ENCODE data around the gene KDM4C. TPM values are rescaled to one million over a fixed set of nuclear protein-coding genes. Genes with fewer than 3 reads are reported as not detected.

Gene KDM4C
- polyA plus RNA-seq, 1 donor (not counting 4 experiments of a cell fraction or from before 2014, with no cell fraction given): 17.2 TPM

DNA sequence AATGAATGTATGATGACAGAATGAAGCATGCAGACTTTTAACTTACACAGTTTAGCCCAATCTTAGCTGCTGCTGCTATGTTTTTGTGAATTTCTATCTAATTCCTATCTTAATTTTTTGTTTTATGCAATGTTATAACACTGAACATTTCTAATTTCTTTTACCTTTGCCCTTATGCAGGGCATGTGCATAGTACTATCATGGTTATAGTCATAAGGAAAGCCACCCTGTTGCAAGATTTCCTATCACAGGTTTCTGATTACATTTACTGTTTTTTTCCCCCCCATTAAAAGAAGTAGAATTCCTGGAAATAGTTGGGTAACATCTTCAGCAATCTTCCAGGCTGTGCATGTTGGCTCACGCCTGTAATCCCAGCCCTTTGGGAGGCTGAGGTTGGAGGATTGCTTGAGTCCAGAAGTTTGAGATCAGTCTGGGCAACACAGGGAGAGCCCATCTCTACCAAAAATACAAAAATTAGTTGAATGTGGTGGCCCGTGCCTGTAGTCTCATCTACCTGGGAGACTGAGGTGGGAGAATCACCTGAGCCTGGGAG lies 164.4 kb downstream of the KDM4C start:
- no peaks in the 10 kb centered on the region for H3K36me3 ChIP-seq (ENCODE audit: control insufficient read depth in 2 of 2, extremely low read depth in 1 of 2, insufficient read depth in 2 of 2, low read length in 2 of 2)
- no peak overlapping the region for H3K4me2 ChIP-seq (ENCODE audit: control insufficient read depth, extremely low read depth, insufficient read depth, low read depth, low read length)
- H3K79me2 ChIP-seq (ENCODE audit: control insufficient read depth, insufficient read depth, low read length): no peaks in the 10 kb centered on the region
- DNase-seq (ENCODE audit: low read depth, low spot score) (no peak), FAIRE-seq (no peak)
- no peak overlapping the region for H3K9ac ChIP-seq (ENCODE audit: control insufficient read depth, extremely low read depth, insufficient read depth, low read length)
- no peaks in the 10 kb centered on the region for H4K20me1 ChIP-seq (ENCODE audit: control insufficient read depth, extremely low read depth, insufficient read depth, low read length)
- dilution Hi-C loops (cut with MboI; ENCODE audit: extremely low pct_ligation_motif_present, low sequenced_read_pairs): no loop called here
- peaks cover 4% of the 10 kb centered on the region for H3K4me1 ChIP-seq (ENCODE audit: control insufficient read depth, extremely low read depth, insufficient read depth, low read length)
- H3K4me3 ChIP-seq (ENCODE audit: control insufficient read depth in 2 of 3, extremely low read depth in 1 of 3, insufficient read depth in 2 of 3, low read depth in 1 of 3, low read length in 3 of 3): no peak overlapping the region
- no peaks in the 10 kb centered on the region for H3K9me1 ChIP-seq (ENCODE audit: control insufficient read depth, extremely low read depth, insufficient read depth, low read length)
- H3K9me3 ChIP-seq (ENCODE audit: control insufficient read depth, low read depth, low read length): no peaks in the 10 kb centered on the region
- TF ChIP-seq EZH2 (IDR thresholded peaks at IDR 0.05; ENCODE audit: low read length) (no peak), CTCF (optimal IDR thresholded peaks at IDR 0.05 in 1 of 3, IDR thresholded peaks at IDR 0.05 in 1 of 3, conservative IDR thresholded peaks at IDR 0.05 in 1 of 3; ENCODE audit: extremely low read depth in 1 of 3, insufficient read depth in 2 of 3, low read length in 3 of 3) (no peak)
- H3K27me3 ChIP-seq (ENCODE audit: control insufficient read depth, extremely low read depth, insufficient read depth, low read length): no peaks in the 10 kb centered on the region
- no peak overlapping the region for H3K27ac ChIP-seq (ENCODE audit: control insufficient read depth, insufficient read depth, low read length)
- no peak overlapping the region for H2AFZ ChIP-seq (ENCODE audit: control insufficient read depth, low read length)

- Histone ChIP-seq H3K9me1 (ENCODE audit: control insufficient read depth, extremely low read depth, insufficient read depth, low read length) (no peaks in the 10 kb centered on the region), H3K4me1 (ENCODE audit: control insufficient read depth, extremely low read depth, insufficient read depth, low read length) (peaks cover 4% of the 10 kb centered on the region), H3K9ac (ENCODE audit: control insufficient read depth, extremely low read depth, insufficient read depth, low read length) (no peak overlapping the region), H3K4me3 (ENCODE audit: control insufficient read depth in 2 of 3, extremely low read depth in 1 of 3, insufficient read depth in 2 of 3, low read depth in 1 of 3, low read length in 3 of 3) (no peak overlapping the region), H3K27ac (ENCODE audit: control insufficient read depth, insufficient read depth, low read length) (no peak overlapping the region), H4K20me1 (ENCODE audit: control insufficient read depth, extremely low read depth, insufficient read depth, low read length) (no peaks in the 10 kb centered on the region), H2AFZ (ENCODE audit: control insufficient read depth, low read length) (no peak overlapping the region), H3K79me2 (ENCODE audit: control insufficient read depth, insufficient read depth, low read length) (no peaks in the 10 kb centered on the region), H3K9me3 (ENCODE audit: control insufficient read depth, low read depth, low read length) (no peaks in the 10 kb centered on the region), H3K4me2 (ENCODE audit: control insufficient read depth, extremely low read depth, insufficient read depth, low read depth, low read length) (no peak overlapping the region), H3K27me3 (ENCODE audit: control insufficient read depth, extremely low read depth, insufficient read depth, low read length) (no peaks in the 10 kb centered on the region), H3K36me3 (ENCODE audit: control insufficient read depth in 2 of 2, extremely low read depth in 1 of 2, insufficient read depth in 2 of 2, low read length in 2 of 2) (no peaks in the 10 kb centered on the region)
- TF ChIP-seq EZH2 (IDR thresholded peaks at IDR 0.05; ENCODE audit: low read length): no peak
- no peak for TF ChIP-seq CTCF (optimal IDR thresholded peaks at IDR 0.05 in 1 of 3, IDR thresholded peaks at IDR 0.05 in 1 of 3, conservative IDR thresholded peaks at IDR 0.05 in 1 of 3; ENCODE audit: extremely low read depth in 1 of 3, insufficient read depth in 2 of 3, low read length in 3 of 3)
- no peak for FAIRE-seq
- DNase-seq (ENCODE audit: low read depth, low spot score): no peak
- dilution Hi-C loops (cut with MboI; ENCODE audit: extremely low pct_ligation_motif_present, low sequenced_read_pairs): no loop called here
Observed at GRCh38 chr9:6922680-6923079, 164.9 kb downstream of the KDM4C start.
